Hypothalamus (tissue), 51 donors: ENCODE measurements around the gene SYCE1L.
"Not testable (repeated sequence)": the region's sequence is repeated elsewhere in the genome, so short reads cannot be mapped to it uniquely, and the experiment has no call there.

Experiments used
- DNase-seq, 51 donors: peaks; one replicate each; lab custom pipeline; 2025; lab: John Stamatoyannopoulos, UW

SYCE1L gene

GRCh38 chr16:77199211-77199610 lies at the start of gene SYCE1L:
Gene SYCE1L (plus strand): TSS chr16:77199408. CDS start chr16:77199452, 44 bp downstream.
- DNase-seq: no peak

- no peak for DNase-seq
These were observed 41.7 kb upstream of the SYCE1L start for GRCh38 chr16:77157346-77158058.

GRCh38 chr16:77158293-77158692 lies 40.9 kb upstream of the SYCE1L start:
- no peak for DNase-seq

- no peak for DNase-seq
These were observed 34.2 kb upstream of the SYCE1L start for GRCh38 chr16:77165006-77165405.

- not testable (repeated sequence) for DNase-seq
These were observed 33.5 kb upstream of the SYCE1L start for GRCh38 chr16:77165536-77166236.

GRCh38 chr16:77166726-77167125 lies 32.5 kb upstream of the SYCE1L start:
- no peak for DNase-seq

GRCh38 chr16:77168901-77169300 lies 30.3 kb upstream of the SYCE1L start:
- DNase-seq: no peak

- peak in 9 of 51 donors; percentile 1 to 30 (median 14) for DNase-seq
These were observed 29.5 kb upstream of the SYCE1L start for GRCh38 chr16:77169650-77170236.

GRCh38 chr16:77170805-77171204 lies 28.4 kb upstream of the SYCE1L start:
- no peak for DNase-seq

- peak in 7 of 51 donors; percentile 2 to 62 (median 17) for DNase-seq
These were observed 27.2 kb upstream of the SYCE1L start for GRCh38 chr16:77171745-77172635.

- no peak for DNase-seq
These were observed 26.3 kb upstream of the SYCE1L start for GRCh38 chr16:77172951-77173350.

GRCh38 chr16:77183137-77183536 lies 16.1 kb upstream of the SYCE1L start:
- DNase-seq: no peak

GRCh38 chr16:77186298-77186697 lies 12.9 kb upstream of the SYCE1L start:
- not testable (repeated sequence) for DNase-seq

GRCh38 chr16:77190190-77190477 lies 9.1 kb upstream of the SYCE1L start:
- no peak for DNase-seq

- peak; percentile 69 to 99 (median 96) for DNase-seq
These were observed 8.5 kb upstream of the SYCE1L start, which contains the start of gene MON1B for GRCh38 chr16:77190478-77191258. Gene MON1B (plus strand): TSS chr16:77191190. CDS start chr16:77191486, 296 bp downstream.

GRCh38 chr16:77191259-77191969 lies 7.8 kb upstream of the SYCE1L start:
- peak in 10 of 51 donors; percentile 16 to 60 (median 24) for DNase-seq

- no peak for DNase-seq
These were observed 5.8 kb upstream of the SYCE1L start for GRCh38 chr16:77193377-77193776.

- no peak for DNase-seq
These were observed 4.6 kb upstream of the SYCE1L start for GRCh38 chr16:77194295-77195231.
